Urinary bladder (tissue), 4 donors: Measurements from ENCODE around the gene PPP1R12B. TPM values are rescaled to one million over a fixed set of nuclear protein-coding genes. Genes with fewer than 3 reads are reported as not detected.
A peak's percentile ranks its signal among the peaks of the same experiment; 100 is the strongest.
"Not testable (repeated sequence)": the region's sequence is repeated elsewhere in the genome, so short reads cannot be mapped to it uniquely, and the experiment has no call there.

Experiments used
- DNase-seq: peaks from one replicate; pipeline ENCODE4 v3.0.0-alpha.2; 2015; ENCODE audit errors: extremely low spot score
- H3K27ac ChIP-seq: one replicate; pipeline ENCODE4 v1.5.1; 2013; ENCODE audit warnings: low read depth, mild to moderate bottlenecking, moderate library complexity
- H3K36me3 ChIP-seq: one replicate; pipeline ENCODE4 v1.6.1; 2013; ENCODE audit warnings: mild to moderate bottlenecking, moderate library complexity; ENCODE audit not compliant: insufficient read depth
- H3K4me1 ChIP-seq: one replicate; pipeline ENCODE4 v1.6.1; 2013; ENCODE audit warnings: mild to moderate bottlenecking, moderate library complexity; ENCODE audit not compliant: insufficient read depth
- H3K4me3 ChIP-seq: one replicate; pipeline ENCODE4 v1.5.1; 2013; ENCODE audit warnings: low read depth, low read length
- WGBS: extraction: QIAGEN DNeasy Blood & Tissue Kit; methylation state at CpG from one replicate; pipeline ENCODE4 v1.1.7; 2013; 5-methylcytosine and 5-hydroxymethylcytosine counted together
- polyA plus RNA-seq: library from polyadenylated mRNA; stranded (reverse); fragments of 200-250 nt; gene quantifications from one replicate; pipeline ENCODE4 v1.2.3, GENCODE V29; 2013
- total RNA-seq: library from RNA; depleted of rRNA; stranded (reverse); fragments of >200 nt; gene quantifications from one replicate; pipeline ENCODE4 v1.2.3, GENCODE V29; 2014
- donor health status: healthy with polysubstance abuse.
- donor health status: healthy.

PPP1R12B gene
- total and polyA plus RNA-seq, 2 donors, result 293 to 352 TPM

- not testable (repeated sequence) for H3K27ac ChIP-seq, H3K4me1 ChIP-seq, H3K4me3 ChIP-seq, H3K36me3 ChIP-seq, DNase-seq
These were observed 110.2 kb downstream of the PPP1R12B start for GRCh38 chr1:202458651-202459050.

GRCh38 chr1:202459470-202460142 is 111.1 kb downstream of the PPP1R12B start:
- H3K27ac ChIP-seq, H3K4me1 ChIP-seq, H3K36me3 ChIP-seq, DNase-seq, H3K4me3 ChIP-seq: not testable (repeated sequence)

- not testable (repeated sequence) for H3K36me3 ChIP-seq, DNase-seq, H3K4me1 ChIP-seq, H3K27ac ChIP-seq, H3K4me3 ChIP-seq
These were observed 111.6 kb downstream of the PPP1R12B start for GRCh38 chr1:202460143-202460495.

- Histone ChIP-seq H3K36me3 (no peaks in the 10 kb centered on the region), H3K4me3 (no peak overlapping the region), H3K4me1 (no peaks in the 10 kb centered on the region), H3K27ac (no peak overlapping the region)
- no peak for DNase-seq
- WGBS, result 56% methylated on average over 3 of the region's 3 CpGs
These were observed 114.0 kb downstream of the PPP1R12B start for GRCh38 chr1:202462342-202463076.

- DNase-seq, result peak; percentile 17
- WGBS, result 24% methylated on average over 4 of the region's 4 CpGs
- not testable (repeated sequence) for H3K4me3 ChIP-seq, H3K27ac ChIP-seq, H3K36me3 ChIP-seq, H3K4me1 ChIP-seq
These were observed 115.7 kb downstream of the PPP1R12B start for GRCh38 chr1:202464153-202464742.

- H3K4me1 ChIP-seq, DNase-seq, H3K36me3 ChIP-seq, H3K27ac ChIP-seq, H3K4me3 ChIP-seq: not testable (repeated sequence)
- WGBS, result 73% methylated on average over 3 of the region's 3 CpGs
These were observed 117.3 kb downstream of the PPP1R12B start for GRCh38 chr1:202465644-202466270.

GRCh38 chr1:202466339-202466738 is 117.8 kb downstream of the PPP1R12B start:
- not testable (repeated sequence) for H3K27ac ChIP-seq, H3K4me1 ChIP-seq, H3K4me3 ChIP-seq

GRCh38 chr1:202467381-202467780 is 118.9 kb downstream of the PPP1R12B start:
- DNase-seq, H3K36me3 ChIP-seq, H3K27ac ChIP-seq, H3K4me1 ChIP-seq, H3K4me3 ChIP-seq: not testable (repeated sequence)
- WGBS, result 94% methylated on average over 2 of the region's 3 CpGs

More at GRCh38 chr1:202466339-202466738, 117.8 kb downstream of the PPP1R12B start:
- DNase-seq, H3K36me3 ChIP-seq: not testable (repeated sequence)

- not testable (repeated sequence) for DNase-seq, H3K27ac ChIP-seq, H3K4me1 ChIP-seq, H3K4me3 ChIP-seq, H3K36me3 ChIP-seq
- 97% methylated on average over 3 of the region's 3 CpGs for WGBS
These were observed 120.2 kb downstream of the PPP1R12B start for GRCh38 chr1:202468695-202469094.

GRCh38 chr1:202469123-202469522 is 120.6 kb downstream of the PPP1R12B start:
- H3K27ac ChIP-seq, H3K36me3 ChIP-seq, DNase-seq, H3K4me3 ChIP-seq, H3K4me1 ChIP-seq: not testable (repeated sequence)
- 95% methylated on average over 1 of the region's 1 CpG for WGBS

GRCh38 chr1:202471246-202471645 is 122.7 kb downstream of the PPP1R12B start:
- H3K4me3 ChIP-seq, result no peak overlapping the region
- no peak overlapping the region for H3K27ac ChIP-seq
- H3K36me3 ChIP-seq, result no peaks in the 10 kb centered on the region
- DNase-seq, result no peak
- 83% methylated on average over 3 of the region's 3 CpGs for WGBS
- H3K4me1 ChIP-seq, result no peaks in the 10 kb centered on the region

GRCh38 chr1:202472347-202473124 is 124.0 kb downstream of the PPP1R12B start:
- 86% methylated on average over 2 of the region's 2 CpGs for WGBS
- DNase-seq, H3K4me1 ChIP-seq, H3K4me3 ChIP-seq, H3K36me3 ChIP-seq, H3K27ac ChIP-seq: not testable (repeated sequence)

GRCh38 chr1:202473266-202474045 is 125.0 kb downstream of the PPP1R12B start:
- not testable (repeated sequence) for H3K27ac ChIP-seq, DNase-seq, H3K36me3 ChIP-seq, H3K4me1 ChIP-seq, H3K4me3 ChIP-seq
- WGBS, result 85% methylated on average over 6 of the region's 6 CpGs
